Right lobe of liver (tissue), 6 donors: ENCODE results near the gene CTRB1. TPM values are rescaled to one million over a fixed set of nuclear protein-coding genes. Genes with fewer than 3 reads are reported as not detected.
"Not testable (repeated sequence)": the region's sequence is repeated elsewhere in the genome, so short reads cannot be mapped to it uniquely, and the experiment has no call there.

ENCODE experiments used
- ATAC-seq, 4 donors: fragments of 200-7000 bp; cut with Tn5 transposase; one replicate each; pipeline ENCODE4 v1.9.1; 2020; ENCODE audit warnings: mild to moderate bottlenecking in 4 of 4, moderate library complexity in 4 of 4
- DNase-seq, 3 donors: peaks; one replicate each; pipeline ENCODE4 v3.0.0-alpha.2; 2020
- H3K27ac ChIP-seq, 3 donors: fragments of 200-600 bp; one replicate each; pipeline ENCODE4 v1.8.0; 2022
- H3K27me3 ChIP-seq, 2 donors: fragments of 200-600 bp; one replicate each; pipeline ENCODE4 v1.8.0; 2022
- H3K36me3 ChIP-seq, 4 donors: fragments of 200-600 bp; sonication (generic) in 1 of 4; one replicate each; pipeline versions ENCODE4 v1.5.1 to v1.8.0; 2017 to 2022; ENCODE audit warnings: control low read depth in 1 of 4
- H3K4me1 ChIP-seq, 4 donors: fragments of 200-600 bp; sonication (generic) in 1 of 4; one replicate each; pipeline versions ENCODE4 v1.5.1 to v1.8.0; 2017 to 2022; ENCODE audit warnings: control low read depth in 1 of 4
- H3K4me3 ChIP-seq, 3 donors: fragments of 200-600 bp; one replicate each; pipeline ENCODE4 v1.8.0; 2022
- H3K9me3 ChIP-seq, 4 donors: fragments of 200-600 bp; sonication (generic) in 1 of 4; one replicate each; pipeline versions ENCODE4 v1.5.1 to v1.8.0; 2017 to 2022; ENCODE audit warnings: control low read depth in 1 of 4
- CTCF ChIP-seq, 4 donors: fragments of 200-600 bp in 3 of 4; fragments of 450-650 bp in 1 of 4; IDR thresholded peaks; one replicate each; pipeline versions ENCODE4 v1.5.1 to v1.8.0; 2016 to 2022; ENCODE audit warnings: antibody characterized with exemption in 4 of 4, mild to moderate bottlenecking in 2 of 4
- POLR2A ChIP-seq: fragments of 450-650 bp; IDR thresholded peaks from one replicate; pipeline ENCODE4 v1.6.1; 2017; ENCODE audit warnings: antibody characterized with exemption, mild to moderate bottlenecking
- WGBS: methylation state at CpG from one replicate; pipeline ENCODE4 v1.1.6; 2018; ENCODE audit warnings: low coverage, low lambda C conversion rate; ENCODE audit not compliant: insufficient coverage; ENCODE audit errors: missing lambda C conversion rate; 5-methylcytosine and 5-hydroxymethylcytosine counted together
- intact Hi-C, 2 donors: fragments of 100-400 bp; cut with DNase I; formaldehyde crosslinking; loops; one replicate each; pipeline versions ENCODE4 v1.11.2 to v1.14.1; 2022
- total RNA-seq, 6 experiments: library from RNA; depleted of rRNA in 2 of 6; stranded (reverse); fragments of >200 nt in 2 of 6; fragmentation: NEBNext Ultra II Directional in 3 of 6; extraction: Animal tissue kit (Norgen Biotek cat#: 25700) in 3 of 6; gene quantifications; one replicate each; pipeline versions ENCODE4 v1.1.0 to v1.2.4, GENCODE V29; 2016 to 2023
- donor health status: DM: no; HTN: yes; CAD: no.
- donor health status: DM: no; HTN: no; CAD: no.
- donor health status: DM: no; HTN: no; CAD: no.
- donor health status: DM: no; HTN: yes; CAD: no.
- donor health status: DM: no; HTN: yes; CAD: no.

Gene CTRB1
- total RNA-seq, 6 experiments from 2014 or later, result not detected

GRCh38 chr16:75239542-75240122 lies 20.8 kb downstream of the CTRB1 start:
- peaks cover 0 to 4% (median 0%) of the 10 kb centered on the region in 4 donors for H3K4me1 ChIP-seq
- no CpG with 5 or more reads among the region's 19 CpGs for WGBS

GRCh38 chr16:75240633-75241032 lies 21.8 kb downstream of the CTRB1 start:
- DNase-seq, intact Hi-C loops, H3K9me3 ChIP-seq, ATAC-seq, H3K27me3 ChIP-seq, H3K27ac ChIP-seq, H3K4me3 ChIP-seq: not testable (repeated sequence)
- 72% methylated on average over 2 of the region's 7 CpGs for WGBS
- peaks cover 0 to 14% (median 4%) of the 10 kb centered on the region in 4 donors for H3K4me1 ChIP-seq
- H3K36me3 ChIP-seq, result peaks cover 0 to 13% (median 5%) of the 10 kb centered on the region in 4 donors

More at GRCh38 chr16:75239542-75240122, 20.8 kb downstream of the CTRB1 start:
- DNase-seq (no peak), ATAC-seq (no peak)
- Histone ChIP-seq H3K4me3 (no peak overlapping the region), H3K27me3 (no peaks in the 10 kb centered on the region), H3K9me3 (no peaks in the 10 kb centered on the region), H3K27ac (no peak overlapping the region), H3K36me3 (peaks cover 0 to 13% (median 5%) of the 10 kb centered on the region in 4 donors)
- TF ChIP-seq POLR2A, result no peak
- no peak for TF ChIP-seq CTCF (IDR thresholded peaks at IDR 0.05)
- intact Hi-C loops, result loop anchor here in 1 of 2 donors (10.0 kb wide), 1 partner anchor 145 kb away; no protein-coding TSS in a partner anchor

- intact Hi-C loops, result no loop called here
- Histone ChIP-seq H3K27me3 (no peaks in the 10 kb centered on the region), H3K27ac (no peak overlapping the region), H3K4me3 (no peak overlapping the region), H3K4me1 (peaks cover 0 to 20% (median 7%) of the 10 kb centered on the region in 4 donors), H3K36me3 (peaks cover 0 to 13% (median 5%) of the 10 kb centered on the region in 4 donors), H3K9me3 (no peaks in the 10 kb centered on the region)
- ATAC-seq (no peak), DNase-seq (no peak)
- TF ChIP-seq POLR2A, result no peak
- TF ChIP-seq CTCF (IDR thresholded peaks at IDR 0.05), result no peak
- no CpG with 5 or more reads among the region's 8 CpGs for WGBS
Observed at GRCh38 chr16:75241412-75241811, 22.6 kb downstream of the CTRB1 start.

GRCh38 chr16:75241955-75242354 lies 23.2 kb downstream of the CTRB1 start:
- intact Hi-C loops, result no loop called here
- Histone ChIP-seq H3K27me3 (no peaks in the 10 kb centered on the region), H3K4me3 (no peak overlapping the region), H3K9me3 (no peaks in the 10 kb centered on the region), H3K4me1 (peaks cover 0 to 20% (median 7%) of the 10 kb centered on the region in 4 donors), H3K27ac (no peak overlapping the region), H3K36me3 (peaks cover 0 to 13% (median 5%) of the 10 kb centered on the region in 4 donors)
- DNase-seq (no peak), ATAC-seq (no peak)
- WGBS, result no CpG with 5 or more reads among the region's 13 CpGs
- TF ChIP-seq CTCF (IDR thresholded peaks at IDR 0.05) (no peak), POLR2A (no peak)

GRCh38 chr16:75242436-75243078 lies 23.8 kb downstream of the CTRB1 start:
- H3K27ac ChIP-seq, DNase-seq, intact Hi-C loops, H3K4me3 ChIP-seq, ATAC-seq, H3K9me3 ChIP-seq, H3K27me3 ChIP-seq: not testable (repeated sequence)
- peaks cover 0 to 13% (median 5%) of the 10 kb centered on the region in 4 donors for H3K36me3 ChIP-seq
- peaks cover 0 to 23% (median 7%) of the 10 kb centered on the region in 4 donors for H3K4me1 ChIP-seq
- 89% methylated on average over 8 of the region's 27 CpGs for WGBS
